H1 (cell line): ENCODE measurements around the gene NCAM1.

Experiments used
- MAFK ChIP-seq: IDR thresholded peaks from 2 replicates; pipeline ENCODE4 v1.6.1; 2012; ENCODE audit warnings: low read depth, mild to moderate bottlenecking, improper control_type of control experiment, low read length
- PHF8 ChIP-seq: fragments of 200-600 bp; sonication (generic); conservative IDR thresholded peaks from 2 replicates; pipeline ENCODE4 v1.7.1; 2012; ENCODE audit warnings: low read depth, mild to moderate bottlenecking, inconsistent platforms, low read length, moderate library complexity
- TAF1 ChIP-seq: IDR thresholded peaks from 2 replicates; pipeline ENCODE4 v1.6.1; 2011; ENCODE audit warnings: mild to moderate bottlenecking, low read depth, low read length

- TF ChIP-seq TAF1, result no peak
- no peak for TF ChIP-seq PHF8
- no peak for TF ChIP-seq MAFK
Measured at GRCh38 chr11:113260541-113260940, 299.3 kb downstream of the NCAM1 start.
